ENCODE results near the gene KLHDC8A.

GRCh38 chr1:205339197-205339702 is 17.5 kb downstream of the KLHDC8A start:
- no peak for TF ChIP-seq CTCF (IDR thresholded peaks at IDR 0.05)
- no peak for TF ChIP-seq POLR2A (IDR thresholded peaks at IDR 0.05)
